Neural cell (in vitro differentiated cells): ENCODE results near the gene DNAL4. TPM values are rescaled to one million over a fixed set of nuclear protein-coding genes. Genes with fewer than 3 reads are reported as not detected.

Experiments
- H2AFZ ChIP-seq: fragments of 200-600, 300-800 bp; sonication (generic), shearing (Covaris generic); 2 replicates; pipeline ENCODE4 v1.6.0; 2014; ENCODE audit warnings: low read depth, mild to moderate bottlenecking, antibody characterized with exemption, low read length, moderate library complexity
- H3F3A ChIP-seq: fragments of 200-600 bp; shearing (Covaris generic); 2 replicates; pipeline ENCODE4 v1.6.1; 2016; ENCODE audit warnings: mild to moderate bottlenecking, moderate library complexity, mixed read lengths, antibody characterized with exemption, low read length; ENCODE audit not compliant: insufficient read depth, poor library complexity, severe bottlenecking
- H3K27ac ChIP-seq: fragments of 200-600, 300-800 bp; sonication (generic), shearing (Covaris generic); 2 replicates; pipeline ENCODE4 v1.5.1; 2014; ENCODE audit warnings: mild to moderate bottlenecking, low read length, moderate library complexity
- H3K27me3 ChIP-seq: fragments of 300-800, 200-600 bp; sonication (generic), shearing (Covaris generic); 2 replicates; pipeline ENCODE4 v1.6.0; 2014; ENCODE audit warnings: mild to moderate bottlenecking, low read depth, low read length, moderate library complexity; ENCODE audit not compliant: insufficient read depth
- H3K36me3 ChIP-seq: fragments of 300-800, 200-600 bp; sonication (generic), shearing (Covaris generic); 2 replicates; pipeline ENCODE4 v1.5.1; 2014; ENCODE audit warnings: mild to moderate bottlenecking, antibody characterized with exemption, low read length, moderate library complexity; ENCODE audit not compliant: insufficient read depth
- H3K4me2 ChIP-seq: fragments of 300-800, 200-600 bp; sonication (generic), shearing (Covaris generic); 2 replicates; pipeline ENCODE4 v1.6.0; 2014; ENCODE audit warnings: mild to moderate bottlenecking, low read length
- H3K4me3 ChIP-seq: fragments of 300-800, 200-600 bp; sonication (generic), shearing (Covaris generic); 2 replicates; pipeline ENCODE4 v1.5.1; 2014; ENCODE audit warnings: mild to moderate bottlenecking, low read length, moderate library complexity
- H3K79me2 ChIP-seq: fragments of 200-600 bp; shearing (Covaris generic); replicated peaks from 2 replicates; pipeline ENCODE4 v1.6.0; 2014; ENCODE audit warnings: mild to moderate bottlenecking, low read length, moderate library complexity; ENCODE audit not compliant: insufficient read depth
- H3K9ac ChIP-seq: fragments of 300-800, 200-600 bp; sonication (generic), shearing (Covaris generic); 2 replicates; pipeline ENCODE4 v1.6.1; 2016; ENCODE audit warnings: mild to moderate bottlenecking, low read length, mixed read lengths
- H3K9me2 ChIP-seq: fragments of 200-600 bp; shearing (Covaris generic); 2 replicates; pipeline ENCODE4 v1.6.1; 2016; ENCODE audit warnings: mild to moderate bottlenecking, low read length, mixed read lengths; ENCODE audit not compliant: insufficient read depth
- H3K9me3 ChIP-seq: fragments of 200-600, 300-800 bp; sonication (generic), shearing (Covaris generic); 2 replicates; pipeline ENCODE4 v1.6.1; 2016; ENCODE audit warnings: mild to moderate bottlenecking, mixed run types, low read length, moderate library complexity, mixed read lengths
- H4K20me1 ChIP-seq: fragments of 200-600 bp; shearing (Covaris generic); 2 replicates; pipeline ENCODE4 v1.6.1; 2016; ENCODE audit warnings: mild to moderate bottlenecking, mixed run types; ENCODE audit not compliant: insufficient read depth
- EP300 ChIP-seq: fragments of 450-650 bp; conservative IDR thresholded peaks from 2 replicates; pipeline ENCODE4 v1.6.1; 2014; ENCODE audit warnings: antibody characterized with exemption, mild to moderate bottlenecking, moderate library complexity; ENCODE audit not compliant: poor library complexity, severe bottlenecking
- EZH2 ChIP-seq: fragments of 200-600, 300-800 bp; shearing (Covaris generic), sonication (generic); IDR thresholded peaks from 2 replicates; pipeline ENCODE4 v1.6.1; 2014; ENCODE audit warnings: antibody characterized with exemption, low read length, borderline replicate concordance, mild to moderate bottlenecking; ENCODE audit not compliant: insufficient read depth, poor library complexity, severe bottlenecking
- MXI1 ChIP-seq: fragments of 450-650 bp; conservative IDR thresholded peaks from 2 replicates; pipeline ENCODE4 v1.6.1; 2014; ENCODE audit warnings: antibody characterized with exemption, mild to moderate bottlenecking; ENCODE audit not compliant: poor library complexity, severe bottlenecking
- POLR2AphosphoS5 ChIP-seq: IDR thresholded peaks from 2 replicates; pipeline ENCODE4 v1.6.1; 2012
- RAD21 ChIP-seq: fragments of 450-650 bp; conservative IDR thresholded peaks from 2 replicates; pipeline ENCODE4 v1.6.1; 2014; ENCODE audit warnings: antibody characterized with exemption, mild to moderate bottlenecking, moderate library complexity
- SMC3 ChIP-seq: fragments of 450-650 bp; conservative IDR thresholded peaks from 2 replicates; pipeline ENCODE4 v1.6.1; 2014; ENCODE audit warnings: antibody characterized with exemption, mild to moderate bottlenecking, moderate library complexity; ENCODE audit not compliant: poor library complexity
- TAF1 ChIP-seq: IDR thresholded peaks from 2 replicates; pipeline ENCODE4 v1.6.1; 2012; ENCODE audit warnings: low read depth
- polyA plus RNA-seq: library from polyadenylated mRNA; depleted of rRNA; stranded (reverse); fragments of >200 nt; gene quantifications from 2 replicates; pipeline ENCODE4 v1.2.3, GENCODE V29; 2014
- TF ChIP-seq, protein P1 (sequence below): IDR thresholded peaks from 2 replicates; pipeline ENCODE4 v1.6.1; 2012; ENCODE audit warnings: borderline replicate concordance
- TF ChIP-seq, protein P2 (sequence below): fragments of 450-650 bp; IDR thresholded peaks from 2 replicates; pipeline ENCODE4 v1.5.1; 2014; ENCODE audit warnings: antibody characterized with exemption, mild to moderate bottlenecking, moderate library complexity; ENCODE audit not compliant: poor library complexity, severe bottlenecking

DNAL4 gene
- polyA plus RNA-seq, 1 donor from 2014 or later, result 95.0 TPM

DNA sequence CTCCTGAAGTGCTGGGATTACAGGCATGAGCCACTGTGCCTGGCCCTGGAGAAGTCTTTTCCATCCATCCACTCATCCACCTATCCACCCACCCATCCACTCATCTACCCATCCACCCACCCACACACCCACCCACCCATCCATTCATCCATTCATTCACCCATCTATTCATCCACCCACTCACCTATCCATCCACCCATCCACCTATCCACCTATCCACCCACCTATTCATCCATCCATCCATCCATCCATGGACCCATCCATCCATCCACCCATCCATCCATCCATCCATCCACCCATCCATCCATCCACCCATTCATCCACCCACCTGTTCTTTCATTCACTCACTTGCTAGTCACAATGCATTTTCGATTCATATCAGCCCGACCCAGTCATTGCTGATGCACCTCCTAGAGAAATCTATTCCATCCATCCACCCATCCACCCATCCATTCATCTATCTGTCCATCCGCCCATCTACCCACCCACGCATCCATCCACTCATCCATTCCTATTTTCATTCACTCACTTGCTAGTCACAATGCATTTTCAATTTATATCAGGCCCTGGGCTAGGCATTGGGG lies 20.5 kb downstream of the DNAL4 start:
- Histone ChIP-seq H4K20me1 (no peaks in the 10 kb centered on the region), H3K4me3 (no peak overlapping the region), H3K36me3 (no peaks in the 10 kb centered on the region), H2AFZ (no peak overlapping the region), H3K4me2 (no peak overlapping the region), H3K9ac (no peak overlapping the region), H3K9me2 (no peaks in the 10 kb centered on the region), H3K27me3 (no peaks in the 10 kb centered on the region), H3K79me2 (no peaks in the 10 kb centered on the region), H3K27ac (no peak overlapping the region), H3K9me3 (no peaks in the 10 kb centered on the region), H3F3A (no peaks in the 10 kb centered on the region)
- TF ChIP-seq EZH2 (no peak), POLR2AphosphoS5 (no peak), SMC3 (no peak), RAD21 (no peak), EP300 (no peak), MXI1 (no peak), TAF1 (no peak)
- TF ChIP-seq, protein P1, sequence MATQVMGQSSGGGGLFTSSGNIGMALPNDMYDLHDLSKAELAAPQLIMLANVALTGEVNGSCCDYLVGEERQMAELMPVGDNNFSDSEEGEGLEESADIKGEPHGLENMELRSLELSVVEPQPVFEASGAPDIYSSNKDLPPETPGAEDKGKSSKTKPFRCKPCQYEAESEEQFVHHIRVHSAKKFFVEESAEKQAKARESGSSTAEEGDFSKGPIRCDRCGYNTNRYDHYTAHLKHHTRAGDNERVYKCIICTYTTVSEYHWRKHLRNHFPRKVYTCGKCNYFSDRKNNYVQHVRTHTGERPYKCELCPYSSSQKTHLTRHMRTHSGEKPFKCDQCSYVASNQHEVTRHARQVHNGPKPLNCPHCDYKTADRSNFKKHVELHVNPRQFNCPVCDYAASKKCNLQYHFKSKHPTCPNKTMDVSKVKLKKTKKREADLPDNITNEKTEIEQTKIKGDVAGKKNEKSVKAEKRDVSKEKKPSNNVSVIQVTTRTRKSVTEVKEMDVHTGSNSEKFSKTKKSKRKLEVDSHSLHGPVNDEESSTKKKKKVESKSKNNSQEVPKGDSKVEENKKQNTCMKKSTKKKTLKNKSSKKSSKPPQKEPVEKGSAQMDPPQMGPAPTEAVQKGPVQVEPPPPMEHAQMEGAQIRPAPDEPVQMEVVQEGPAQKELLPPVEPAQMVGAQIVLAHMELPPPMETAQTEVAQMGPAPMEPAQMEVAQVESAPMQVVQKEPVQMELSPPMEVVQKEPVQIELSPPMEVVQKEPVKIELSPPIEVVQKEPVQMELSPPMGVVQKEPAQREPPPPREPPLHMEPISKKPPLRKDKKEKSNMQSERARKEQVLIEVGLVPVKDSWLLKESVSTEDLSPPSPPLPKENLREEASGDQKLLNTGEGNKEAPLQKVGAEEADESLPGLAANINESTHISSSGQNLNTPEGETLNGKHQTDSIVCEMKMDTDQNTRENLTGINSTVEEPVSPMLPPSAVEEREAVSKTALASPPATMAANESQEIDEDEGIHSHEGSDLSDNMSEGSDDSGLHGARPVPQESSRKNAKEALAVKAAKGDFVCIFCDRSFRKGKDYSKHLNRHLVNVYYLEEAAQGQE, result no peak
- TF ChIP-seq, protein P2, sequence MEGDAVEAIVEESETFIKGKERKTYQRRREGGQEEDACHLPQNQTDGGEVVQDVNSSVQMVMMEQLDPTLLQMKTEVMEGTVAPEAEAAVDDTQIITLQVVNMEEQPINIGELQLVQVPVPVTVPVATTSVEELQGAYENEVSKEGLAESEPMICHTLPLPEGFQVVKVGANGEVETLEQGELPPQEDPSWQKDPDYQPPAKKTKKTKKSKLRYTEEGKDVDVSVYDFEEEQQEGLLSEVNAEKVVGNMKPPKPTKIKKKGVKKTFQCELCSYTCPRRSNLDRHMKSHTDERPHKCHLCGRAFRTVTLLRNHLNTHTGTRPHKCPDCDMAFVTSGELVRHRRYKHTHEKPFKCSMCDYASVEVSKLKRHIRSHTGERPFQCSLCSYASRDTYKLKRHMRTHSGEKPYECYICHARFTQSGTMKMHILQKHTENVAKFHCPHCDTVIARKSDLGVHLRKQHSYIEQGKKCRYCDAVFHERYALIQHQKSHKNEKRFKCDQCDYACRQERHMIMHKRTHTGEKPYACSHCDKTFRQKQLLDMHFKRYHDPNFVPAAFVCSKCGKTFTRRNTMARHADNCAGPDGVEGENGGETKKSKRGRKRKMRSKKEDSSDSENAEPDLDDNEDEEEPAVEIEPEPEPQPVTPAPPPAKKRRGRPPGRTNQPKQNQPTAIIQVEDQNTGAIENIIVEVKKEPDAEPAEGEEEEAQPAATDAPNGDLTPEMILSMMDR, result no peak

- Histone ChIP-seq H4K20me1 (no peaks in the 10 kb centered on the region), H3K27me3 (no peaks in the 10 kb centered on the region), H3K27ac (no peak overlapping the region), H3K36me3 (no peaks in the 10 kb centered on the region), H3F3A (no peaks in the 10 kb centered on the region), H3K4me2 (no peak overlapping the region), H3K79me2 (no peaks in the 10 kb centered on the region), H3K9me3 (no peaks in the 10 kb centered on the region), H3K9ac (no peak overlapping the region), H3K9me2 (no peaks in the 10 kb centered on the region), H3K4me3 (no peak overlapping the region), H2AFZ (no peak overlapping the region)
- no peak for TF ChIP-seq EZH2
- TF ChIP-seq EP300, result no peak
- TF ChIP-seq MXI1, result no peak
- no peak for TF ChIP-seq RAD21
- TF ChIP-seq, protein P2, result no peak
- no peak for TF ChIP-seq TAF1
- TF ChIP-seq SMC3, result no peak
- no peak for TF ChIP-seq POLR2AphosphoS5
- TF ChIP-seq, protein P1, result no peak
Observed at GRCh38 chr22:38772623-38772873, 21.4 kb downstream of the DNAL4 start.
